ENCODE data around the gene PITPNM3. TPM values are rescaled to one million over a fixed set of nuclear protein-coding genes. Genes with fewer than 3 reads are reported as not detected.

Gene PITPNM3
- total RNA-seq, 1 experiment from 2014 or later = 0.04 TPM

GRCh38 chr17:6560496-6560895 is 4.1 kb upstream of the PITPNM3 start:
- H3K27ac ChIP-seq (ENCODE audit: low read length) = no peak overlapping the region
- no peaks in the 10 kb centered on the region for H3K27me3 ChIP-seq (ENCODE audit: low read length)
- no peak overlapping the region for H3K4me2 ChIP-seq (ENCODE audit: low read depth, low read length, poor library complexity, severe bottlenecking)
- no peaks in the 10 kb centered on the region for H3K9me3 ChIP-seq (ENCODE audit: low read length)
- no peak overlapping the region for H2AFZ ChIP-seq (ENCODE audit: low read length)
- H3K9me2 ChIP-seq (replicated peaks; ENCODE audit: insufficient read depth, low read length) = no peaks in the 10 kb centered on the region
- H3K4me1 ChIP-seq (ENCODE audit: low read length) = no peaks in the 10 kb centered on the region
- peaks cover 7% of the 10 kb centered on the region; the same call in 1 of the 2 replicates for H4K20me1 ChIP-seq (ENCODE audit: insufficient read depth, low read depth, low read length)
- no peak overlapping the region for H3K4me3 ChIP-seq (ENCODE audit: low read length)
- DNase-seq = no peak
- H3K9ac ChIP-seq (ENCODE audit: low read length) = no peak overlapping the region
- H3K36me3 ChIP-seq (ENCODE audit: insufficient read depth, low read length) = no peaks in the 10 kb centered on the region
- no peaks in the 10 kb centered on the region for H3K79me2 ChIP-seq (ENCODE audit: low read length)

GRCh38 chr17:6559753-6560215 is 3.4 kb upstream of the PITPNM3 start:
- H3K9ac ChIP-seq (ENCODE audit: low read length) = no peak overlapping the region
- no peak overlapping the region for H3K4me3 ChIP-seq (ENCODE audit: low read length)
- peaks cover 7% of the 10 kb centered on the region; the same call in 1 of the 2 replicates for H4K20me1 ChIP-seq (ENCODE audit: insufficient read depth, low read depth, low read length)
- H3K27me3 ChIP-seq (ENCODE audit: low read length) = no peaks in the 10 kb centered on the region
- no peak overlapping the region for H2AFZ ChIP-seq (ENCODE audit: low read length)
- H3K27ac ChIP-seq (ENCODE audit: low read length) = no peak overlapping the region
- no peaks in the 10 kb centered on the region for H3K9me3 ChIP-seq (ENCODE audit: low read length)
- no peak overlapping the region for H3K4me2 ChIP-seq (ENCODE audit: low read depth, low read length, poor library complexity, severe bottlenecking)
- DNase-seq = no peak
- no peaks in the 10 kb centered on the region for H3K9me2 ChIP-seq (replicated peaks; ENCODE audit: insufficient read depth, low read length)
- no peaks in the 10 kb centered on the region for H3K36me3 ChIP-seq (ENCODE audit: insufficient read depth, low read length)
- H3K79me2 ChIP-seq (ENCODE audit: low read length) = no peaks in the 10 kb centered on the region
- no peaks in the 10 kb centered on the region for H3K4me1 ChIP-seq (ENCODE audit: low read length)

- Histone ChIP-seq H3K4me1 (ENCODE audit: low read length) (no peaks in the 10 kb centered on the region), H3K9me2 (replicated peaks; ENCODE audit: insufficient read depth, low read length) (no peaks in the 10 kb centered on the region), H3K9me3 (ENCODE audit: low read length) (no peaks in the 10 kb centered on the region), H3K9ac (ENCODE audit: low read length) (no peak overlapping the region), H3K27ac (ENCODE audit: low read length) (no peak overlapping the region), H3K79me2 (ENCODE audit: low read length) (no peaks in the 10 kb centered on the region), H3K4me2 (ENCODE audit: low read depth, low read length, poor library complexity, severe bottlenecking) (no peak overlapping the region), H2AFZ (ENCODE audit: low read length) (no peak overlapping the region), H4K20me1 (ENCODE audit: insufficient read depth, low read depth, low read length) (peaks cover 7% of the 10 kb centered on the region; the same call in 1 of the 2 replicates), H3K4me3 (ENCODE audit: low read length) (no peak overlapping the region), H3K36me3 (ENCODE audit: insufficient read depth, low read length) (no peaks in the 10 kb centered on the region), H3K27me3 (ENCODE audit: low read length) (no peaks in the 10 kb centered on the region)
- DNase-seq = no peak
Observed at GRCh38 chr17:6558932-6559752, 2.8 kb upstream of the PITPNM3 start.

- H3K27me3 ChIP-seq (ENCODE audit: low read length) = no peaks in the 10 kb centered on the region
- peaks cover 7% of the 10 kb centered on the region; the same call in 1 of the 2 replicates for H4K20me1 ChIP-seq (ENCODE audit: insufficient read depth, low read depth, low read length)
Observed at GRCh38 chr17:6558276-6558675, 1.9 kb upstream of the PITPNM3 start.

GRCh38 chr17:6557040-6557438 is 684 bp upstream of the PITPNM3 start:
- Histone ChIP-seq H3K4me2 (ENCODE audit: low read depth, low read length, poor library complexity, severe bottlenecking) (no peak overlapping the region), H3K4me1 (ENCODE audit: low read length) (no peaks in the 10 kb centered on the region), H4K20me1 (ENCODE audit: insufficient read depth, low read depth, low read length) (peaks cover 10% of the 10 kb centered on the region; the same call in 1 of the 2 replicates), H3K27ac (ENCODE audit: low read length) (no peak overlapping the region), H3K27me3 (ENCODE audit: low read length) (no peaks in the 10 kb centered on the region), H3K79me2 (ENCODE audit: low read length) (no peaks in the 10 kb centered on the region), H3K9me2 (replicated peaks; ENCODE audit: insufficient read depth, low read length) (no peaks in the 10 kb centered on the region), H3K9ac (ENCODE audit: low read length) (no peak overlapping the region), H2AFZ (ENCODE audit: low read length) (no peak overlapping the region), H3K9me3 (ENCODE audit: low read length) (no peaks in the 10 kb centered on the region), H3K36me3 (ENCODE audit: insufficient read depth, low read length) (no peaks in the 10 kb centered on the region), H3K4me3 (ENCODE audit: low read length) (no peak overlapping the region)
- no peak for DNase-seq

More at GRCh38 chr17:6558276-6558675, 1.9 kb upstream of the PITPNM3 start:
- no peak overlapping the region for H3K9ac ChIP-seq (ENCODE audit: low read length)
- H3K4me3 ChIP-seq (ENCODE audit: low read length) = no peak overlapping the region
- DNase-seq = no peak
- H3K9me2 ChIP-seq (replicated peaks; ENCODE audit: insufficient read depth, low read length) = no peaks in the 10 kb centered on the region
- H3K4me1 ChIP-seq (ENCODE audit: low read length) = no peaks in the 10 kb centered on the region
- no peaks in the 10 kb centered on the region for H3K9me3 ChIP-seq (ENCODE audit: low read length)
- H3K79me2 ChIP-seq (ENCODE audit: low read length) = no peaks in the 10 kb centered on the region
- H3K4me2 ChIP-seq (ENCODE audit: low read depth, low read length, poor library complexity, severe bottlenecking) = no peak overlapping the region
- no peaks in the 10 kb centered on the region for H3K36me3 ChIP-seq (ENCODE audit: insufficient read depth, low read length)
- H3K27ac ChIP-seq (ENCODE audit: low read length) = no peak overlapping the region
- H2AFZ ChIP-seq (ENCODE audit: low read length) = no peak overlapping the region

- Histone ChIP-seq H3K4me2 (ENCODE audit: low read depth, low read length, poor library complexity, severe bottlenecking) (no peak overlapping the region), H3K4me3 (ENCODE audit: low read length) (no peak overlapping the region), H3K9me2 (replicated peaks; ENCODE audit: insufficient read depth, low read length) (no peaks in the 10 kb centered on the region), H4K20me1 (ENCODE audit: insufficient read depth, low read depth, low read length) (peaks cover 10% of the 10 kb centered on the region; the same call in 1 of the 2 replicates), H3K36me3 (ENCODE audit: insufficient read depth, low read length) (no peaks in the 10 kb centered on the region), H3K27ac (ENCODE audit: low read length) (no peak overlapping the region), H3K4me1 (ENCODE audit: low read length) (no peaks in the 10 kb centered on the region), H3K9ac (ENCODE audit: low read length) (no peak overlapping the region), H2AFZ (ENCODE audit: low read length) (no peak overlapping the region), H3K9me3 (ENCODE audit: low read length) (no peaks in the 10 kb centered on the region), H3K27me3 (ENCODE audit: low read length) (no peaks in the 10 kb centered on the region), H3K79me2 (ENCODE audit: low read length) (no peaks in the 10 kb centered on the region)
- DNase-seq = no peak
Observed at GRCh38 chr17:6555331-6556120, 829 bp downstream of the PITPNM3 start.

- H3K4me3 ChIP-seq (ENCODE audit: low read length) = no peak overlapping the region
- H3K4me2 ChIP-seq (ENCODE audit: low read depth, low read length, poor library complexity, severe bottlenecking) = no peak overlapping the region
Observed at GRCh38 chr17:6554871-6555330, 1.5 kb downstream of the PITPNM3 start.

GRCh38 chr17:6554342-6554741 is 2.0 kb downstream of the PITPNM3 start:
- Histone ChIP-seq H2AFZ (ENCODE audit: low read length) (no peak overlapping the region), H3K4me2 (ENCODE audit: low read depth, low read length, poor library complexity, severe bottlenecking) (no peak overlapping the region), H3K9ac (ENCODE audit: low read length) (no peak overlapping the region), H4K20me1 (ENCODE audit: insufficient read depth, low read depth, low read length) (peaks cover 7% of the 10 kb centered on the region; the same call in 1 of the 2 replicates), H3K79me2 (ENCODE audit: low read length) (no peaks in the 10 kb centered on the region), H3K4me3 (ENCODE audit: low read length) (no peak overlapping the region), H3K9me3 (ENCODE audit: low read length) (no peaks in the 10 kb centered on the region), H3K4me1 (ENCODE audit: low read length) (peaks cover 3% of the 10 kb centered on the region; the same call in 1 of the 2 replicates), H3K27me3 (ENCODE audit: low read length) (no peaks in the 10 kb centered on the region), H3K36me3 (ENCODE audit: insufficient read depth, low read length) (no peaks in the 10 kb centered on the region), H3K9me2 (replicated peaks; ENCODE audit: insufficient read depth, low read length) (no peaks in the 10 kb centered on the region), H3K27ac (ENCODE audit: low read length) (no peak overlapping the region)
- DNase-seq = no peak

More at GRCh38 chr17:6554871-6555330, 1.5 kb downstream of the PITPNM3 start:
- H3K4me1 ChIP-seq (ENCODE audit: low read length) = no peaks in the 10 kb centered on the region; the same call in 1 of the 2 replicates
- H2AFZ ChIP-seq (ENCODE audit: low read length) = no peak overlapping the region
- H3K27ac ChIP-seq (ENCODE audit: low read length) = no peak overlapping the region
- H3K9me3 ChIP-seq (ENCODE audit: low read length) = no peaks in the 10 kb centered on the region
- no peak for DNase-seq
- H4K20me1 ChIP-seq (ENCODE audit: insufficient read depth, low read depth, low read length) = peaks cover 10% of the 10 kb centered on the region; the same call in 1 of the 2 replicates
- no peaks in the 10 kb centered on the region for H3K36me3 ChIP-seq (ENCODE audit: insufficient read depth, low read length)
- H3K27me3 ChIP-seq (ENCODE audit: low read length) = no peaks in the 10 kb centered on the region
- H3K9me2 ChIP-seq (replicated peaks; ENCODE audit: insufficient read depth, low read length) = no peaks in the 10 kb centered on the region
- no peaks in the 10 kb centered on the region for H3K79me2 ChIP-seq (ENCODE audit: low read length)
- H3K9ac ChIP-seq (ENCODE audit: low read length) = no peak overlapping the region

Data from Karpas-422 (cell line).